AG09309 (cell line): ENCODE results near the gene LRP2.
"Not testable (repeated sequence)": the region's sequence is repeated elsewhere in the genome, so short reads cannot be mapped to it uniquely, and the experiment has no call there.

Experiments
- DNase-seq: peaks from one replicate; pipeline ENCODE4 v3.0.0-alpha.2; 2010; ENCODE audit warnings: low read depth
- H3K4me3 ChIP-seq: 2 replicates; pipeline ENCODE4 v1.5.1; 2011; ENCODE audit warnings: mild to moderate bottlenecking, low read depth, low read length, moderate library complexity; ENCODE audit not compliant: control insufficient read depth
- CTCF ChIP-seq: IDR thresholded peaks from 2 replicates; pipeline ENCODE4 v1.5.1; 2011; ENCODE audit warnings: mild to moderate bottlenecking, low read depth, low read length, inconsistent platforms; ENCODE audit not compliant: insufficient read depth, control insufficient read depth; ENCODE audit errors: missing control alignments

The LRP2 gene

GRCh38 chr2:169137924-169138323 is 224.4 kb downstream of the LRP2 start:
- TF ChIP-seq CTCF = no peak
- no peak overlapping the region for H3K4me3 ChIP-seq
- DNase-seq = no peak

- no peak overlapping the region for H3K4me3 ChIP-seq
- no peak for DNase-seq
- TF ChIP-seq CTCF = no peak
Observed at GRCh38 chr2:169136885-169137534, 225.3 kb downstream of the LRP2 start.

- DNase-seq, H3K4me3 ChIP-seq: not testable (repeated sequence)
Observed at GRCh38 chr2:169136428-169136827, 225.9 kb downstream of the LRP2 start.

- not testable (repeated sequence) for H3K4me3 ChIP-seq, DNase-seq
Observed at GRCh38 chr2:169134272-169134671, 228.1 kb downstream of the LRP2 start.

GRCh38 chr2:169131587-169132512 is 230.5 kb downstream of the LRP2 start:
- no peak overlapping the region for H3K4me3 ChIP-seq
- no peak for DNase-seq
- TF ChIP-seq CTCF = peak; percentile 69

GRCh38 chr2:169129703-169130243 is 232.6 kb downstream of the LRP2 start:
- DNase-seq = no peak
- H3K4me3 ChIP-seq = no peak overlapping the region

GRCh38 chr2:169119851-169120250 is 242.5 kb downstream of the LRP2 start:
- no peak for TF ChIP-seq CTCF
- no peak overlapping the region for H3K4me3 ChIP-seq
- DNase-seq = no peak

More at GRCh38 chr2:169129703-169130243, 232.6 kb downstream of the LRP2 start:
- TF ChIP-seq CTCF = no peak
